Right lobe of liver (tissue), 6 donors: ENCODE data around the gene ARPP21. TPM values are rescaled to one million over a fixed set of nuclear protein-coding genes. Genes with fewer than 3 reads are reported as not detected.

ENCODE experiments used
- ATAC-seq, 4 donors: fragments of 200-7000 bp; cut with Tn5 transposase; one replicate each; pipeline ENCODE4 v1.9.1; 2020; ENCODE audit warnings: mild to moderate bottlenecking in 4 of 4, moderate library complexity in 4 of 4
- DNase-seq, 3 donors: peaks; one replicate each; pipeline ENCODE4 v3.0.0-alpha.2; 2020
- H3K27ac ChIP-seq, 3 donors: fragments of 200-600 bp; one replicate each; pipeline ENCODE4 v1.8.0; 2022
- H3K27me3 ChIP-seq, 2 donors: fragments of 200-600 bp; one replicate each; pipeline ENCODE4 v1.8.0; 2022
- H3K36me3 ChIP-seq, 4 donors: fragments of 200-600 bp; sonication (generic) in 1 of 4; one replicate each; pipeline versions ENCODE4 v1.5.1 to v1.8.0; 2017 to 2022; ENCODE audit warnings: control low read depth in 1 of 4
- H3K4me1 ChIP-seq, 4 donors: fragments of 200-600 bp; sonication (generic) in 1 of 4; one replicate each; pipeline versions ENCODE4 v1.5.1 to v1.8.0; 2017 to 2022; ENCODE audit warnings: control low read depth in 1 of 4
- H3K4me3 ChIP-seq, 3 donors: fragments of 200-600 bp; one replicate each; pipeline ENCODE4 v1.8.0; 2022
- H3K9me3 ChIP-seq, 4 donors: fragments of 200-600 bp; sonication (generic) in 1 of 4; one replicate each; pipeline versions ENCODE4 v1.5.1 to v1.8.0; 2017 to 2022; ENCODE audit warnings: control low read depth in 1 of 4
- POLR2A ChIP-seq: fragments of 450-650 bp; IDR thresholded peaks from one replicate; pipeline ENCODE4 v1.6.1; 2017; ENCODE audit warnings: antibody characterized with exemption, mild to moderate bottlenecking
- WGBS: methylation state at CpG from one replicate; pipeline ENCODE4 v1.1.6; 2018; ENCODE audit warnings: low coverage, low lambda C conversion rate; ENCODE audit not compliant: insufficient coverage; ENCODE audit errors: missing lambda C conversion rate; 5-methylcytosine and 5-hydroxymethylcytosine counted together
- intact Hi-C, 2 donors: fragments of 100-400 bp; cut with DNase I; formaldehyde crosslinking; loops; one replicate each; pipeline versions ENCODE4 v1.11.2 to v1.14.1; 2022
- total RNA-seq, 6 experiments: library from RNA; depleted of rRNA in 2 of 6; stranded (reverse); fragments of >200 nt in 2 of 6; fragmentation: NEBNext Ultra II Directional in 3 of 6; extraction: Animal tissue kit (Norgen Biotek cat#: 25700) in 3 of 6; gene quantifications; one replicate each; pipeline versions ENCODE4 v1.1.0 to v1.2.4, GENCODE V29; 2016 to 2023
- TF ChIP-seq, protein P1 (sequence below), 4 donors: fragments of 200-600 bp in 3 of 4; fragments of 450-650 bp in 1 of 4; IDR thresholded peaks; one replicate each; pipeline versions ENCODE4 v1.5.1 to v1.8.0; 2016 to 2022; ENCODE audit warnings: antibody characterized with exemption in 4 of 4, mild to moderate bottlenecking in 2 of 4
- donor health status: DM: no; HTN: yes; CAD: no.
- donor health status: DM: no; HTN: no; CAD: no.
- donor health status: DM: no; HTN: no; CAD: no.
- donor health status: DM: no; HTN: yes; CAD: no.
- donor health status: DM: no; HTN: yes; CAD: no.

ARPP21 gene
- total RNA-seq, 6 experiments from 2014 or later: 0.51 to 1.8 (median 0.92) TPM; not detected in 1

DNA sequence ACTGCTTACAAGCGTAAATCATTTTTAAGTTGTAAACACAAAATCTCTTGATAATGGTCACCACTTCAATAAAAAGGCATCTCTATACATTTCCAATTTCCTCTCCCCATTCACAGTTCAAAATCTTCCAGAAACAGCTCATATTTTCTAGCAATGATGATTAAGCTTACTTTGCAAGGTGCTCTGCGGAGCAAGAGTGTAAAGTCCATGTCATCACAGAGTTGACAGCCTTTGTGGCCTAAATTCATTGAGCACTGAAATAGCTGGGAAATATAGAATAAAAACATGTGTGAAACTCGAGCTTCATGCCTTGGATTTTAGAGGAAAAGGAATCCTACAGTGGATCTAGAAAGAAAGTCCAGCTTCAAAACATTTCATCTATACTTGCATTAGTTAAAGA lies 41.8 kb upstream of the ARPP21 start:
- WGBS: 49% methylated on average over 3 of the region's 3 CpGs
- TF ChIP-seq, protein P1, sequence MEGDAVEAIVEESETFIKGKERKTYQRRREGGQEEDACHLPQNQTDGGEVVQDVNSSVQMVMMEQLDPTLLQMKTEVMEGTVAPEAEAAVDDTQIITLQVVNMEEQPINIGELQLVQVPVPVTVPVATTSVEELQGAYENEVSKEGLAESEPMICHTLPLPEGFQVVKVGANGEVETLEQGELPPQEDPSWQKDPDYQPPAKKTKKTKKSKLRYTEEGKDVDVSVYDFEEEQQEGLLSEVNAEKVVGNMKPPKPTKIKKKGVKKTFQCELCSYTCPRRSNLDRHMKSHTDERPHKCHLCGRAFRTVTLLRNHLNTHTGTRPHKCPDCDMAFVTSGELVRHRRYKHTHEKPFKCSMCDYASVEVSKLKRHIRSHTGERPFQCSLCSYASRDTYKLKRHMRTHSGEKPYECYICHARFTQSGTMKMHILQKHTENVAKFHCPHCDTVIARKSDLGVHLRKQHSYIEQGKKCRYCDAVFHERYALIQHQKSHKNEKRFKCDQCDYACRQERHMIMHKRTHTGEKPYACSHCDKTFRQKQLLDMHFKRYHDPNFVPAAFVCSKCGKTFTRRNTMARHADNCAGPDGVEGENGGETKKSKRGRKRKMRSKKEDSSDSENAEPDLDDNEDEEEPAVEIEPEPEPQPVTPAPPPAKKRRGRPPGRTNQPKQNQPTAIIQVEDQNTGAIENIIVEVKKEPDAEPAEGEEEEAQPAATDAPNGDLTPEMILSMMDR (IDR thresholded peaks at IDR 0.05): no peak
- no peak for TF ChIP-seq POLR2A
- H3K4me3 ChIP-seq: no peak overlapping the region
- DNase-seq (no peak), ATAC-seq (peak in 1 of 4 donors; percentile 60)
- H3K9me3 ChIP-seq: no peaks in the 10 kb centered on the region
- H3K36me3 ChIP-seq: no peaks in the 10 kb centered on the region
- intact Hi-C loops: no loop called here
- H3K4me1 ChIP-seq: no peaks in the 10 kb centered on the region
- H3K27ac ChIP-seq: no peak overlapping the region
- no peaks in the 10 kb centered on the region for H3K27me3 ChIP-seq

DNA sequence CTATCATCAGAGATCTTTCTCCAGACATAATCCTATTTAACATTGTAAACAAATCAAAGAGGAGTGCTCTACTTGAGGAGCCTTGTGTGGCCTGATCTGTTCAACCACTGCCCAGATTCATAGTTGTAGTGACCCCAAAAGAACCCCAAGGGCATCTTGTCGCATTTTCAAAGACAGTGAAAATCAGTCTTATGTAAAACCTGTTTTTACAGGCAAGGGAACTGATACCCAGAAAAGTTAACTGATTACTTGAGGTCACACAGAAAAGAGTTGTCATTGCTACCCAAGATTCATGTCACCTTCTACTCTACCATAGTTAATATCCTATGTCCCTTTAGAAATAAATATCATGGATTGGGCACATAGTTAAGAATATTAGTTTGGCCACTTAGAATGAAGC lies 40.5 kb upstream of the ARPP21 start:
- Histone ChIP-seq H3K36me3 (no peaks in the 10 kb centered on the region), H3K27me3 (no peaks in the 10 kb centered on the region), H3K27ac (no peak overlapping the region), H3K4me1 (no peaks in the 10 kb centered on the region), H3K9me3 (no peaks in the 10 kb centered on the region), H3K4me3 (no peak overlapping the region)
- TF ChIP-seq POLR2A: no peak
- TF ChIP-seq, protein P1 (IDR thresholded peaks at IDR 0.05): no peak
- no peak for ATAC-seq
- intact Hi-C loops: no loop called here
- no peak for DNase-seq
- WGBS: 71% methylated on average over 1 of the region's 1 CpG

DNA sequence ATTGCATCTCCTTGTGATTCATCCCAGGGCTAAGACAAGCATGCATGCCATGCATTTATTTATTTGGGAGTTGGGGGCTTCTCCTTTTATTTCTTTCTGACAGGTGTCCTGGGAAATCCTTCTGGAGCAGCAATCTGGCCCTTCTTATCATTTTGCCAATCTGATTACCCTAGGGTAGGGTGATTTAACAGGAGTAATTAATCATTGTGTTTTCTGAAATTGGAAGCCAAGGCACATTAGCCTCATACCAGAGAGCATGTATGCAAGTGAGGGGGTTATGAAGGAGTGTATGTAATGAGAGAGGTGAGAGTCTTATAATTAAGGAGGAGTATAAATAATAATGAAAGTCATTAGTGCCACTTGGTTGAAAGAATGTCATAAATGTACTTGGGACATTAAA lies 37.4 kb upstream of the ARPP21 start:
- Histone ChIP-seq H3K4me3 (no peak overlapping the region), H3K27ac (no peak overlapping the region), H3K27me3 (no peaks in the 10 kb centered on the region), H3K4me1 (no peaks in the 10 kb centered on the region), H3K9me3 (no peaks in the 10 kb centered on the region), H3K36me3 (no peaks in the 10 kb centered on the region)
- ATAC-seq (no peak), DNase-seq (no peak)
- intact Hi-C loops: no loop called here
- TF ChIP-seq POLR2A: no peak
- TF ChIP-seq, protein P1 (IDR thresholded peaks at IDR 0.05): no peak

DNA sequence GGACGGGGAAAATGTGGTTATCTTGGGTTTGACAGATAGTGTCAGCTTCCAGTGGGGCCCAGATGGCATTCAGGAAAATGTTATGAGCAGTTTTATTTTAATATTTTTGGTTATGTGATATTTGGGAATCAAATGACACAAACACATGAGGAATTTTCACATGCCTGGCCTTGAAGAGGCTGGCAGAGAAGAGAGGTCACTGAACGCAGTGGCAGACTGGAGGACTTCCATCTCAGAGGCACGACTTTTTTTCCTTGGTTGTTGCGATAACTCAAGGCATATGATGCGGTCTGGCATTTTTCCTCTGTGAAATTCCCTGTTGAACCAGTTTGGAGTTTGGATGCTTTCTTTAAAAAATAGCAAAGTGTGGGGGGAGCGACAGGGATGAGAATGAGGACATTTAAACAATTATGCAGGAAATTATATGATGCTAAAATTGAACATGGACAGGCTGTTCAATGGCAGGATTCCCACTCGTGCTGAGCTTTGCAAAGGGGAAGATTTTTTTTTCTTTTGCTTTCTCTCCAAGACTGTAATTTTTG lies 36.9 kb upstream of the ARPP21 start:
- intact Hi-C loops: no loop called here
- Histone ChIP-seq H3K27me3 (no peaks in the 10 kb centered on the region), H3K27ac (no peak overlapping the region), H3K4me1 (no peaks in the 10 kb centered on the region), H3K36me3 (no peaks in the 10 kb centered on the region), H3K9me3 (no peaks in the 10 kb centered on the region), H3K4me3 (no peak overlapping the region)
- no peak for DNase-seq
- no peak for ATAC-seq
- TF ChIP-seq, protein P1 (IDR thresholded peaks at IDR 0.05): no peak
- TF ChIP-seq POLR2A: no peak
- WGBS: 71% methylated on average over 7 of the region's 7 CpGs

DNA sequence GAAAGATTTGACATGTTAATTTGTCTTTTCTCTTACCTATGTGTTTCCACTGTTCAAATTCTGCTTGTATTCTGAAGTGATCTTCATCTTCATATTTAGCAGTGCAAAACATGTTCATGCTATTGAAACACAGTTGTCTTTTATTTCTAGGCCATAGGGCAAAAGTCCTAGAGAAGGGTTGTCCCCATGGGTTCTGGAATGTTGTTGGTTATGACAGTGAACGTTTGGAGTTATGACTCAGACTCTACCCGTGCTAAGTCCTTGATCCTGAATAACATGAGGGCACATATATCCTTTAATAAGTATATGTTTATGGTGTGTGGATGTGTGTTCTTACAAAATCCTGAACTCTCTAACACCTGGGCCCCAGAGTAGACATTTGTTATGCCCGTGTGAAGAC lies 23.0 kb upstream of the ARPP21 start:
- Histone ChIP-seq H3K27ac (no peak overlapping the region), H3K36me3 (no peaks in the 10 kb centered on the region), H3K27me3 (no peaks in the 10 kb centered on the region), H3K9me3 (no peaks in the 10 kb centered on the region), H3K4me1 (no peaks in the 10 kb centered on the region), H3K4me3 (no peak overlapping the region)
- ATAC-seq (peak; percentile 43 to 95 (median 52)), DNase-seq (no peak)
- WGBS: 54% methylated on average over 3 of the region's 3 CpGs
- TF ChIP-seq POLR2A: no peak
- intact Hi-C loops: no loop called here
